K562 (cell line): Measurements from ENCODE around the gene YIF1A. TPM values are rescaled to one million over a fixed set of nuclear protein-coding genes. Genes with fewer than 3 reads are reported as not detected.
"Not testable (repeated sequence)": the region's sequence is repeated elsewhere in the genome, so short reads cannot be mapped to it uniquely, and the experiment has no call there.

ENCODE experiments used
- ATAC-seq: fragments of 200-7000 bp; cut with Tn5 transposase; 3 replicates; pipeline ENCODE4 v1.9.1; 2020; ENCODE audit warnings: moderate library complexity
- BruUV-seq: library from RNA; stranded (reverse); fragments of 400-500 nt; replicated peaks from 2 replicates; lab custom pipeline; 2021; lab: Mats Ljungman, UMichigan
- CTCF ChIA-PET: fragments of 300-600 bp; formaldehyde crosslinking; extraction: SDS; loops from one replicate; lab custom pipeline; 2021; ENCODE audit warnings: low intra/inter-chr PET ratio; lab: Yijun Ruan, JAX
- POLR2A ChIA-PET: fragments of 300-600, 350-650 bp; sonication (Branson Sonifier 250); formaldehyde crosslinking; extraction: SDS; loops from one replicate; lab custom pipeline; 2021; ENCODE audit warnings: antibody characterized with exemption, inconsistent platforms; lab: Yijun Ruan, JAX
- DNase-seq, 4 experiments: peaks; one replicate each; pipeline versions ENCODE4 v3.0.0 to v3.0.0-alpha.2; 2011 to 2018; ENCODE audit warnings: low spot score in 3 of 4, mixed read lengths in 3 of 4; ENCODE audit errors: extremely low read depth in 1 of 4
- FAIRE-seq: peaks from 2 replicates; lab custom pipeline; 2011; peaks lifted over from hg19 to GRCh38; lab: Jason Lieb, UNC
- H2AFZ ChIP-seq: 2 replicates; pipeline ENCODE4 v1.6.0; 2011; ENCODE audit warnings: low read depth, low read length, control low read depth, inconsistent platforms
- H3K27ac ChIP-seq: fragments of 200-600 bp; 3 replicates; pipeline ENCODE4 v1.8.0; 2011; ENCODE audit warnings: low read depth, mild to moderate bottlenecking, control low read depth, inconsistent platforms, low read length, moderate library complexity, mixed read lengths; ENCODE audit errors: extremely low read depth
- H3K27me3 ChIP-seq, 2 experiments: fragments of 300-600 bp in 1 of 2; 2 replicates in 1 of 2; 3 replicates in 1 of 2; pipeline versions ENCODE4 v1.6.0 to v1.8.0; 2011; ENCODE audit warnings: inconsistent platforms in 2 of 2, low read length in 2 of 2, mild to moderate bottlenecking in 1 of 2, mixed read lengths in 1 of 2, moderate library complexity in 1 of 2; ENCODE audit not compliant: control insufficient read depth in 2 of 2, insufficient read depth in 2 of 2
- H3K36me3 ChIP-seq: fragments of 300-600 bp; 3 replicates; pipeline ENCODE4 v1.8.0; 2011; ENCODE audit warnings: mild to moderate bottlenecking, low read length, inconsistent platforms; ENCODE audit not compliant: control insufficient read depth, insufficient read depth
- H3K4me1 ChIP-seq, 2 experiments: fragments of 200-600 bp in 1 of 2; replicated peaks in 1 of 2; 2 replicates in 1 of 2; 3 replicates in 1 of 2; pipeline versions ENCODE4 v1.5.1 to v1.8.0; 2011; ENCODE audit warnings: inconsistent platforms in 2 of 2, low read length in 2 of 2, mild to moderate bottlenecking in 1 of 2, mixed read lengths in 1 of 2, moderate library complexity in 1 of 2; ENCODE audit not compliant: control insufficient read depth in 2 of 2, insufficient read depth in 2 of 2
- H3K4me2 ChIP-seq: 2 replicates; pipeline ENCODE4 v1.6.1; 2011; ENCODE audit warnings: low read length, control low read depth, inconsistent platforms, mixed read lengths; ENCODE audit not compliant: insufficient read depth
- H3K4me3 ChIP-seq: fragments of 200-600 bp; sonication (generic), shearing (Covaris generic); 2 replicates; pipeline ENCODE4 v1.5.1; 2016; ENCODE audit warnings: control low read depth, inconsistent platforms
- H3K79me2 ChIP-seq: fragments of 200-600 bp; 3 replicates; pipeline ENCODE4 v1.8.0; 2011; ENCODE audit warnings: low read length, inconsistent platforms; ENCODE audit not compliant: control insufficient read depth, insufficient read depth
- H3K9ac ChIP-seq, 2 experiments: 2 replicates each; pipeline versions ENCODE4 v1.6.0 to v1.6.1; 2011; ENCODE audit warnings: low read depth in 2 of 2, low read length in 2 of 2, control low read depth in 1 of 2, inconsistent platforms in 1 of 2, mild to moderate bottlenecking in 1 of 2, mixed read lengths in 1 of 2; ENCODE audit not compliant: insufficient read depth in 1 of 2
- H3K9me1 ChIP-seq: one replicate; pipeline ENCODE4 v1.6.0; 2011; ENCODE audit warnings: inconsistent platforms, mild to moderate bottlenecking, low read length, moderate library complexity; ENCODE audit not compliant: control insufficient read depth, insufficient read depth
- H3K9me3 ChIP-seq: replicated peaks from 2 replicates; pipeline ENCODE4 v1.5.1; 2011; ENCODE audit warnings: low read depth, low read length, inconsistent platforms; ENCODE audit not compliant: control insufficient read depth, insufficient read depth
- H4K20me1 ChIP-seq: replicated peaks from 2 replicates; pipeline ENCODE4 v1.6.1; 2011; ENCODE audit warnings: low read length, inconsistent platforms, mixed read lengths; ENCODE audit not compliant: control insufficient read depth, insufficient read depth
- CBX3 ChIP-seq, 2 experiments: IDR thresholded peaks; 1 replicate in 1 of 2; 2 replicates in 1 of 2; pipeline ENCODE4 v1.6.1; 2012; ENCODE audit warnings: inconsistent platforms in 2 of 2, low read length in 2 of 2, borderline replicate concordance in 1 of 2, control low read depth in 1 of 2
- CTCF ChIP-seq, 3 experiments: IDR thresholded peaks in 2 of 3; conservative IDR thresholded peaks in 1 of 3; 2 replicates each; pipeline ENCODE4 v1.5.1; 2011 to 2012; ENCODE audit warnings: low read length in 3 of 3, mild to moderate bottlenecking in 3 of 3, control low read depth in 2 of 3, improper control_type of control experiment in 1 of 3, inconsistent platforms in 1 of 3, low read depth in 1 of 3, mixed read lengths in 1 of 3, moderate library complexity in 1 of 3; ENCODE audit not compliant: insufficient read depth in 2 of 3
- FOXA3 ChIP-seq, 2 experiments: fragments of 450-650 bp in 1 of 2; sonication (generic) in 1 of 2; formaldehyde crosslinking; IDR thresholded peaks in 1 of 2; conservative IDR thresholded peaks in 1 of 2; 2 replicates each; pipeline versions ENCODE4 v1.4.0 to v1.8.0; 2020 to 2022; ENCODE audit warnings: mild to moderate bottlenecking in 2 of 2, missing genetic modification reagents in 1 of 2
- FOXP1 ChIP-seq: sonication (generic); formaldehyde crosslinking; IDR thresholded peaks from 2 replicates; pipeline ENCODE4 v1.8.0; 2022; ENCODE audit warnings: mild to moderate bottlenecking, missing genetic modification reagents
- KLF13 ChIP-seq: fragments of 450-650 bp; IDR thresholded peaks from 2 replicates; pipeline ENCODE4 v1.6.1; 2016; ENCODE audit warnings: missing genetic modification characterization, low read depth, mild to moderate bottlenecking, missing compliant biosample characterization, moderate library complexity, borderline replicate concordance
- MAX ChIP-seq: sonication (generic); formaldehyde crosslinking; IDR thresholded peaks from 2 replicates; pipeline ENCODE4 v1.9.0; 2022; ENCODE audit warnings: mild to moderate bottlenecking, missing genetic modification reagents
- MYNN ChIP-seq, 2 experiments: sonication (generic); formaldehyde crosslinking in 1 of 2; IDR thresholded peaks; 2 replicates each; pipeline versions ENCODE4 v1.5.0 to v1.6.1; 2016 to 2020; ENCODE audit warnings: antibody characterized with exemption in 1 of 2, missing genetic modification reagents in 1 of 2
- PCBP1 ChIP-seq: fragments of 200-400 bp; formaldehyde crosslinking; IDR thresholded peaks from 2 replicates; pipeline ENCODE4 v1.6.1; 2018; ENCODE audit warnings: mild to moderate bottlenecking, low read depth, low read length; ENCODE audit not compliant: poor library complexity, severe bottlenecking
- SAFB ChIP-seq: fragments of 200-400 bp; formaldehyde crosslinking; IDR thresholded peaks from 2 replicates; pipeline ENCODE4 v1.6.1; 2017; ENCODE audit warnings: low read depth, low read length, borderline replicate concordance
- TOE1 ChIP-seq, 2 experiments: fragments of 450-650 bp in 1 of 2; sonication (generic) in 1 of 2; formaldehyde crosslinking in 1 of 2; IDR thresholded peaks; 2 replicates each; pipeline versions ENCODE4 v1.7.1 to v1.8.0; 2016 to 2022; ENCODE audit warnings: borderline replicate concordance in 2 of 2, mild to moderate bottlenecking in 2 of 2, antibody characterized with exemption in 1 of 2, inconsistent platforms in 1 of 2, low read depth in 1 of 2, missing genetic modification reagents in 1 of 2, moderate library complexity in 1 of 2
- ZBTB2 ChIP-seq: fragments of 450-650 bp; IDR thresholded peaks from 2 replicates; pipeline ENCODE4 v1.6.1; 2016; ENCODE audit warnings: antibody characterized with exemption
- ZNF143 ChIP-seq: sonication (generic); formaldehyde crosslinking; IDR thresholded peaks from 2 replicates; pipeline ENCODE4 v1.9.0; 2022; ENCODE audit warnings: mild to moderate bottlenecking, missing genetic modification reagents
- WGBS: fragments of 100-300 bp; shearing (Covaris generic); methylation state at CpG from one replicate; pipeline ENCODE4 v1.1.6; 2016; ENCODE audit warnings: low coverage, mixed read lengths; ENCODE audit not compliant: insufficient coverage; ENCODE audit errors: missing lambda C conversion rate; 5-methylcytosine and 5-hydroxymethylcytosine counted together
- in situ Hi-C: fragments of 300-500 bp; cut with MboI; formaldehyde crosslinking; loops from 4 replicates; pipeline ENCODE4 v1.15.0; 2018; ENCODE audit warnings: inconsistent platforms, mixed read lengths
- intact Hi-C: fragments of 100-400 bp; cut with micrococcal nuclease; formaldehyde crosslinking; loops from 2 replicates; pipeline ENCODE4 v1.14.2; 2022
- polyA plus RNA-seq, 8 experiments: library from polyadenylated mRNA; depleted of rRNA in 4 of 8; stranded (reverse) in 5 of 8; unstranded in 3 of 8; fragments of >200 nt; fragmentation: Nextera tagmentation in 2 of 8; fragmentation: Illumina TruSeq in 1 of 8; extraction: Ambion mirVana in 2 of 8; extraction: Trizol in 1 of 8; gene quantifications; 2 replicates each; pipeline versions ENCODE4 v1.2.1 to v1.2.3, GENCODE V29; 2011 to 2014; ENCODE audit warnings: inconsistent platforms in 1 of 8, missing spikeins in 1 of 8
- total RNA-seq, 7 experiments: library from RNA; depleted of rRNA in 6 of 7; stranded (reverse); fragments of >200 nt in 6 of 7; fragmentation: Illumina TruSeq in 2 of 7; extraction: Trizol in 2 of 7; gene quantifications; 2 replicates each; pipeline versions ENCODE4 v1.2.1 to v1.2.3, GENCODE V29; 2011 to 2021; ENCODE audit warnings: low replicate concordance in 1 of 7

Gene YIF1A
- total and polyA plus RNA-seq, 9 of the 15 experiments (the other 6 are each of a cell fraction or from before 2014, with no cell fraction given): 8.6 to 121 (median 77.2) TPM

- peak in 1 of 3 experiments; percentile 48; a peak in 1 of 6 replicates for TF ChIP-seq CTCF (IDR thresholded peaks at IDR 0.05 in 2 of 3, conservative IDR thresholded peaks at IDR 0.05 in 1 of 3; ENCODE audit: insufficient read depth in 2 of 3, low read depth in 1 of 3, low read length in 3 of 3)
- TF ChIP-seq PCBP1: peak; percentile 22
- TF ChIP-seq FOXP1 (CRISPR knock-in tag): peak; percentile 70; the same call in 1 of the 2 replicates
- TF ChIP-seq CBX3 (IDR thresholded peaks at IDR 0.05; ENCODE audit: borderline replicate concordance in 1 of 2, low read length in 2 of 2): no peak
- 0 out of 2 replicates have a peak, but pooled peaks have one; percentile 6 for TF ChIP-seq ZNF143 (CRISPR knock-in tag)
- peak; percentile 36; the same call in 1 of the 2 replicates for TF ChIP-seq MAX (CRISPR knock-in tag)
- TF ChIP-seq ZBTB2: 0 out of 2 replicates have a peak, but pooled peaks have one; percentile 1
- TF ChIP-seq MYNN (IDR thresholded peaks at IDR 0.05): peak; percentile 1; the same call in 1 of the 2 replicates
- TF ChIP-seq MYNN (CRISPR knock-in tag; IDR thresholded peaks at IDR 0.05): no peak
- peak; percentile 36; the same call in 1 of the 2 replicates for TF ChIP-seq SAFB
- 0 out of 4 replicates have a peak, but pooled peaks of 1 of the 2 experiments have one; percentile 27 for TF ChIP-seq FOXA3 (CRISPR knock-in tag; conservative IDR thresholded peaks at IDR 0.05 in 1 of 2, IDR thresholded peaks at IDR 0.05 in 1 of 2)
- no peak for TF ChIP-seq KLF13 (tag)
- no peak for TF ChIP-seq TOE1 (IDR thresholded peaks at IDR 0.05; ENCODE audit: borderline replicate concordance)
- TF ChIP-seq TOE1 (CRISPR knock-in tag; IDR thresholded peaks at IDR 0.05; ENCODE audit: borderline replicate concordance, low read depth): peak; percentile 9; the same call in 1 of the 2 replicates
Observed at GRCh38 chr11:66258473-66258893, 30.5 kb downstream of the YIF1A start (continued).

GRCh38 chr11:66253081-66253480 is 35.9 kb downstream of the YIF1A start:
- CTCF ChIA-PET: not testable (repeated sequence)

More at GRCh38 chr11:66253081-66253480, 35.9 kb downstream of the YIF1A start:
- H2AFZ ChIP-seq, ATAC-seq, H3K27ac ChIP-seq, H3K9me1 ChIP-seq, H4K20me1 ChIP-seq, BruUV-seq, H3K79me2 ChIP-seq, intact Hi-C loops, FAIRE-seq, H3K36me3 ChIP-seq, H3K9me3 ChIP-seq, H3K4me2 ChIP-seq, DNase-seq, H3K4me3 ChIP-seq, in situ Hi-C loops, H3K27me3 ChIP-seq, H3K9ac ChIP-seq: not testable (repeated sequence)
- H3K4me1 ChIP-seq: peaks cover 7 to 15% of the 10 kb centered on the region in 2 experiments; a peak in 4 of 5 replicates
- POLR2A ChIA-PET: interaction anchor here (0.7 kb wide), 1 partner anchor 28 kb away, joined by 4 read pairs; no protein-coding TSS in a partner anchor
- WGBS: 42% methylated on average over 6 of the region's 6 CpGs
